ENCODE measurements around the gene PROKR1.

Gene PROKR1

DNA sequence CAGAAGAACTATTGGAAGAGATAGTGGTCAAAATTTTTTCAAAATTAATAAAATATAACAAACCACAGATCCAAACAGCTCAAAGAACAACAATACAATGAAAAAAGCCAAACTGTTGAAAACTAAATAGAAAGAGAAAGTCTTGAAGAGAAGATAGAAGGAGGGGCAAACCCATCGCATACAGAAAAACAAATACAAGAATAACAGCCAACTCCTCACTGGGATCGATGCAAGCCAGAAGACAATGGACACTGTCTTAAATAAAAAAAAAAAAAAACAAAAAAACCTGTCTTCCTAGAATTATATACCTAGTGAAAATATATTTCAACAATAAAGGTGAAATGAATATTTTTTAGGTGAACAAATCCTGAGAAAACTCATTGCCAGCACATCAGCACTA lies 57.2 kb downstream of the PROKR1 start:
- DNase-seq = no peak

GRCh38 chr2:68706637-68707036 lies 63.3 kb downstream of the PROKR1 start:
- DNase-seq = no peak
